WTC11 (cell line): Measurements from ENCODE around the gene PAX8. TPM values are rescaled to one million over a fixed set of nuclear protein-coding genes. Genes with fewer than 3 reads are reported as not detected.

ENCODE experiments used
- ATAC-seq: fragments of 200-7000 bp; cut with Tn5 transposase; 2 replicates; pipeline ENCODE4 v1.10.0; 2021; ENCODE audit warnings: mild to moderate bottlenecking, moderate library complexity
- CTCF ChIA-PET: fragments of 300-600 bp; sonication (Branson Sonifier 250); formaldehyde crosslinking; loops from one replicate; lab custom pipeline; 2021; ENCODE audit warnings: antibody characterized with exemption; lab: Charles Lee
- POLR2A ChIA-PET: fragments of 350-600 bp; sonication (Branson Sonifier 250); formaldehyde crosslinking; loops from one replicate; lab custom pipeline; 2021; ENCODE audit warnings: antibody characterized with exemption; lab: Charles Lee
- DNase-seq: peaks from one replicate; pipeline ENCODE4 v3.0.0; 2021; ENCODE audit warnings: low spot score
- H3K27ac Mint-ChIP-seq: 2 replicates; pipeline ENCODE4 v1.8.0; 2021; ENCODE audit warnings: mixed read lengths
- H3K27me3 Mint-ChIP-seq: 2 replicates; pipeline ENCODE4 v1.8.0; 2021; ENCODE audit warnings: low read depth, mild to moderate bottlenecking, moderate library complexity, mixed read lengths
- H3K36me3 Mint-ChIP-seq: 2 replicates; pipeline ENCODE4 v1.8.0; 2021; ENCODE audit warnings: mixed read lengths
- H3K4me1 Mint-ChIP-seq: 2 replicates; pipeline ENCODE4 v1.8.0; 2022; ENCODE audit warnings: mixed read lengths
- H3K4me3 Mint-ChIP-seq: 2 replicates; pipeline ENCODE4 v1.8.0; 2021; ENCODE audit warnings: mild to moderate bottlenecking, moderate library complexity, mixed read lengths
- H3K9me3 Mint-ChIP-seq: 2 replicates; pipeline ENCODE4 v1.8.0; 2021; ENCODE audit warnings: mixed read lengths
- ATF1 ChIP-seq: sonication (generic); formaldehyde crosslinking; IDR thresholded peaks from 2 replicates; pipeline ENCODE4 v1.8.1; 2023; ENCODE audit warnings: mild to moderate bottlenecking, moderate library complexity, missing genetic modification reagents
- CREB1 ChIP-seq: sonication (generic); formaldehyde crosslinking; IDR thresholded peaks from 2 replicates; pipeline ENCODE4 v1.8.0; 2023; ENCODE audit warnings: mild to moderate bottlenecking, missing genetic modification reagents
- CREM ChIP-seq: sonication (generic); formaldehyde crosslinking; IDR thresholded peaks from 2 replicates; pipeline ENCODE4 v1.8.1; 2022; ENCODE audit warnings: mild to moderate bottlenecking, missing genetic modification reagents, moderate library complexity
- EMX1 ChIP-seq: fragments of 250-450 bp; sonication (Bioruptor Pico); IDR thresholded peaks from 2 replicates; pipeline ENCODE4 v1.8.0; 2021; ENCODE audit warnings: mild to moderate bottlenecking
- GABPB1 ChIP-seq: sonication (generic); formaldehyde crosslinking; IDR thresholded peaks from 2 replicates; pipeline ENCODE4 v1.8.1; 2023; ENCODE audit warnings: mild to moderate bottlenecking, missing genetic modification reagents
- HMGA2 ChIP-seq: fragments of 250-450 bp; sonication (Bioruptor Pico); IDR thresholded peaks from 2 replicates; pipeline ENCODE4 v1.4.0; 2021; ENCODE audit warnings: mild to moderate bottlenecking, moderate library complexity
- NR3C1 ChIP-seq: sonication (generic); formaldehyde crosslinking; conservative IDR thresholded peaks from 2 replicates; pipeline ENCODE4 v1.8.1; 2023; ENCODE audit warnings: low read depth, mild to moderate bottlenecking, missing genetic modification reagents
- OVOL2 ChIP-seq: fragments of 250-450 bp; sonication (Bioruptor Pico); IDR thresholded peaks from 2 replicates; pipeline ENCODE4 v1.9.0; 2021; ENCODE audit warnings: mild to moderate bottlenecking, borderline replicate concordance
- SMAD3 ChIP-seq: sonication (generic); formaldehyde crosslinking; IDR thresholded peaks from 2 replicates; pipeline ENCODE4 v1.8.0; 2022; ENCODE audit warnings: missing genetic modification reagents, mild to moderate bottlenecking, borderline replicate concordance
- TEAD4 ChIP-seq: sonication (generic); formaldehyde crosslinking; IDR thresholded peaks from 2 replicates; pipeline ENCODE4 v1.8.0; 2022; ENCODE audit warnings: mild to moderate bottlenecking, missing genetic modification reagents
- ZNF232 ChIP-seq: sonication (generic); formaldehyde crosslinking; IDR thresholded peaks from 2 replicates; pipeline ENCODE4 v1.8.0; 2022; ENCODE audit warnings: mild to moderate bottlenecking, missing genetic modification reagents
- ZNF416 ChIP-seq: fragments of 250-450 bp; sonication (Bioruptor Pico); IDR thresholded peaks from 2 replicates; pipeline ENCODE4 v1.9.0; 2021; ENCODE audit warnings: mild to moderate bottlenecking, inconsistent platforms
- total RNA-seq: library from RNA; stranded (reverse); gene quantifications from 3 replicates; pipeline ENCODE4 v1.2.3, GENCODE V29; 2021
- TF ChIP-seq, protein P1 (sequence below): fragments of 200-600 bp; IDR thresholded peaks from 2 replicates; pipeline ENCODE4 v1.8.0; 2022; ENCODE audit warnings: antibody characterized with exemption
- TF ChIP-seq, protein P2 (sequence below): sonication (generic); formaldehyde crosslinking; IDR thresholded peaks from 2 replicates; pipeline ENCODE4 v1.8.1; 2023; ENCODE audit warnings: mild to moderate bottlenecking, missing genetic modification reagents, moderate library complexity
- TF ChIP-seq, protein P3 (sequence below): sonication (generic); formaldehyde crosslinking; conservative IDR thresholded peaks from 2 replicates; pipeline ENCODE4 v1.8.1; 2023; ENCODE audit warnings: mild to moderate bottlenecking, low read depth, missing genetic modification reagents, moderate library complexity
- TF ChIP-seq, protein P4 (sequence below): sonication (generic); formaldehyde crosslinking; IDR thresholded peaks from 2 replicates; pipeline ENCODE4 v1.8.0; 2023; ENCODE audit warnings: missing genetic modification reagents, mild to moderate bottlenecking, borderline replicate concordance
- TF ChIP-seq, protein P5 (sequence below): sonication (generic); formaldehyde crosslinking; IDR thresholded peaks from 2 replicates; pipeline ENCODE4 v1.8.1; 2023; ENCODE audit warnings: mild to moderate bottlenecking, missing genetic modification reagents, borderline replicate concordance

The PAX8 gene
- total RNA-seq, 1 experiment from 2014 or later, result 0.35 TPM

DNA sequence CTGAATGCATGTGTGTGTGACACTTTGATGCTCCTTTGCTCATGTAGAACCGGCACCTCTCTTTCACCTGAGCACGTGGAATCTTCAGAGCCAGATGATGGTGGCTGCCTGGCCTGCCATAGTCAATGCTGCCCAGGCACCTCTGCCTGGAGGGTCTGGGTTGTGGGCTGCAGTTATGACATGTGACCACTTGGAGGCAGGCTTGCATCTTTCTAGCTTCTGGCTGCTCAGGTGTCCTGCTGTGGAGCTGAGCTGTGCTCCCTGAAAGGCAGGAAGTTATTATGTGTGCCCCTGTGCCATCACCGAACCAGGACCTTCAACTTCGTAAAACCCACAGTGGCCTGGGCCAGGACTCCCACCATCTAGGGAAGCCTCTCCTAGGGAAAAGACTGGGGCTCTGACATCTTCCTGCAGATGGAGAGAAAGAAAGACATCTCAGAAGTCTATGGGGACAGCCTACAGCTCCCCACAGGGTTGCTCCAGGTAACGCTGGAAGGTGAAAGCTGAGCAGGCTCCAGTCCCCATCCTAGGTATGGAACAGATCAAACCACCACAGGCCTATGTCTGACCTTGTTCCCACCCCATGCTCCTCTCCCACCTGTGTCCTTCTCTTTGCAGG, 74.7 kb downstream of the PAX8 start (continued):
- TF ChIP-seq, protein P1, sequence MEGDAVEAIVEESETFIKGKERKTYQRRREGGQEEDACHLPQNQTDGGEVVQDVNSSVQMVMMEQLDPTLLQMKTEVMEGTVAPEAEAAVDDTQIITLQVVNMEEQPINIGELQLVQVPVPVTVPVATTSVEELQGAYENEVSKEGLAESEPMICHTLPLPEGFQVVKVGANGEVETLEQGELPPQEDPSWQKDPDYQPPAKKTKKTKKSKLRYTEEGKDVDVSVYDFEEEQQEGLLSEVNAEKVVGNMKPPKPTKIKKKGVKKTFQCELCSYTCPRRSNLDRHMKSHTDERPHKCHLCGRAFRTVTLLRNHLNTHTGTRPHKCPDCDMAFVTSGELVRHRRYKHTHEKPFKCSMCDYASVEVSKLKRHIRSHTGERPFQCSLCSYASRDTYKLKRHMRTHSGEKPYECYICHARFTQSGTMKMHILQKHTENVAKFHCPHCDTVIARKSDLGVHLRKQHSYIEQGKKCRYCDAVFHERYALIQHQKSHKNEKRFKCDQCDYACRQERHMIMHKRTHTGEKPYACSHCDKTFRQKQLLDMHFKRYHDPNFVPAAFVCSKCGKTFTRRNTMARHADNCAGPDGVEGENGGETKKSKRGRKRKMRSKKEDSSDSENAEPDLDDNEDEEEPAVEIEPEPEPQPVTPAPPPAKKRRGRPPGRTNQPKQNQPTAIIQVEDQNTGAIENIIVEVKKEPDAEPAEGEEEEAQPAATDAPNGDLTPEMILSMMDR, result peak; percentile 66
- TF ChIP-seq EMX1 (no peak), ATF1 (CRISPR knock-in tag) (no peak), TEAD4 (no peak), ZNF416 (CRISPR knock-in tag) (peak; percentile 75; the same call in 1 of the 2 replicates), NR3C1 (CRISPR knock-in tag) (no peak)
- TF ChIP-seq, protein P2, sequence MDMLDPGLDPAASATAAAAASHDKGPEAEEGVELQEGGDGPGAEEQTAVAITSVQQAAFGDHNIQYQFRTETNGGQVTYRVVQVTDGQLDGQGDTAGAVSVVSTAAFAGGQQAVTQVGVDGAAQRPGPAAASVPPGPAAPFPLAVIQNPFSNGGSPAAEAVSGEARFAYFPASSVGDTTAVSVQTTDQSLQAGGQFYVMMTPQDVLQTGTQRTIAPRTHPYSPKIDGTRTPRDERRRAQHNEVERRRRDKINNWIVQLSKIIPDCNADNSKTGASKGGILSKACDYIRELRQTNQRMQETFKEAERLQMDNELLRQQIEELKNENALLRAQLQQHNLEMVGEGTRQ (CRISPR knock-in tag), result 0 out of 2 replicates have a peak, but pooled peaks have one; percentile 51

DNA sequence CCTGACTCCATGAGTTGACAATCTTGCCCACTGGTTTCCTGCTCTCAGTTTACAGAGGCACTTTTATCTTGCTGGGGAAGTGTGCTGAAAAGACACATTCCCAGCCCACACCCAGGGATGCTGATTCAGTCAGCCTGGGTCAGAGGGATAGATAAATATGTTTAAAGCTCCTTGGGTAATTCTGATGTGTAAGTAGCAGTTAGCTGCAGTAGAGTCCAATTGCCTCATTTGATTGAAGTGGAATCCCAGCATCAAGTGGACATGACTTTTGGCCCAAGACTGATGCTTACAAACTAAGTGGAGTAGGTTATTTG, 75.5 kb downstream of the PAX8 start:
- H3K27ac Mint-ChIP-seq, result no peak overlapping the region
- no peaks in the 10 kb centered on the region for H3K36me3 Mint-ChIP-seq
- TF ChIP-seq NR3C1 (CRISPR knock-in tag) (no peak), CREB1 (CRISPR knock-in tag) (no peak)
- TF ChIP-seq, all 79 proteins: peak for 0
- CTCF ChIA-PET, result interaction anchor here (0.6 to 7.9 kb wide), 10 partner anchors 11 to 197 kb away, joined by 3 to 155 read pairs (median 16); partner anchors contain the start of gene PAX8
- POLR2A ChIA-PET, result no interaction called here
- Mint-ChIP-seq H3K27me3 (peaks cover 7% of the 10 kb centered on the region), H3K9me3 (no peaks in the 10 kb centered on the region), H3K4me3 (no peak overlapping the region), H3K4me1 (peaks cover 6% of the 10 kb centered on the region; the same call in 1 of the 2 replicates)
- ATAC-seq (no peak), DNase-seq (no peak)

DNA sequence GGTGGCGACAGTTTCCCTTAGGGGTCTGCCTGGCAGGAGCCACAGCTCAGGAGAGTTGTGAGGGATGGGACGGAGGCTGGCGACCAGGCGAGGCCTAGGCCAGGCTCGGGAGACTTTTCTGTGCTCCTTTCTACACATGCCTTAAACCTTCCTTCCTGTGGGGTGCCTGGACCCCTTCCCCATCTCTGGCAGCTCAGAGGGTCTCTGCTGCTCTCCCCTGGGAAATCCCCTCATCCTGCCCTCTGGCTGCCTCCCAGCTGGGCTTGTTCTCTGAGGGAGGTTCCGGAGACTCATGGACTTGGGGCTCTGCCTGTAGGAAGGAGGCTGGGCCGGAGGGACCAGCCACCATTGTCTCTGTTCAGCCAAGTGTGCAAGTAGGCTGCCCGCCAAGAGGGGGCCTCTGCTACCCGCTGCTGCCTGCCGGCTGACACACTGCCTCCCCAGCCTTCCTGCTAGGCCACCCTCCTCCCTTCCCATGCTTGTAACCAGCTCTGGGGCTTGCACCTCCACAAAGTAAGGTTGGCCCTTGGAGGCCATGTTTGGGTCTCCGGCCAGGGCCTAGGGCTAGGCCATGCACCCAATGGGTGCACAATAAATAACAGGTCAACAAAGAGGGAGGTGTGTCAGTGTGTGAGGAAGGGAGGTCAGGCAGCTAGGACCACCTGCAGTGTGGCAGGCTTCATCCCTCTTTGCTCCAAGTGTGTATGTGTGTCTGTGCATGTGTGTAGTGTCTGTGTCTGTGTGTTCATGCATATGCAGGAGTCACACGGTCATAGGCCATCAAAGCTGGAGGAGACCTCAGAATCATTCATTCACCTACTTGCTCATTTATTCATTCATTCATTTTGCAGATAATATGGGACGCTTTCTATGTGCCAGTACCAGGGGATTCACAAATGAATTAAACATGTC, 76.2 kb downstream of the PAX8 start:
- Mint-ChIP-seq H3K27ac (no peak overlapping the region), H3K36me3 (no peaks in the 10 kb centered on the region), H3K27me3 (peaks cover 12% of the 10 kb centered on the region), H3K4me3 (no peak overlapping the region), H3K4me1 (peaks cover 6% of the 10 kb centered on the region; the same call in 1 of the 2 replicates), H3K9me3 (no peaks in the 10 kb centered on the region)
- ChIA-PET CTCF (interaction anchor here (0.7 to 7.9 kb wide), 9 partner anchors 11 to 168 kb away, joined by 3 to 155 read pairs (median 18); partner anchors contain the start of gene PAX8), POLR2A (no interaction called here)
- DNase-seq (peak; percentile 30), ATAC-seq (0 out of 2 replicates have a peak, but pooled peaks have one; percentile 3)
- TF ChIP-seq HMGA2 (CRISPR knock-in tag) (no peak), OVOL2 (CRISPR knock-in tag) (no peak), CREM (CRISPR knock-in tag) (no peak), GABPB1 (no peak), ZNF416 (CRISPR knock-in tag) (no peak), SMAD3 (CRISPR knock-in tag) (no peak), ATF1 (CRISPR knock-in tag) (no peak), EMX1 (no peak), ZNF232 (CRISPR knock-in tag) (no peak)
- TF ChIP-seq, protein P3, sequence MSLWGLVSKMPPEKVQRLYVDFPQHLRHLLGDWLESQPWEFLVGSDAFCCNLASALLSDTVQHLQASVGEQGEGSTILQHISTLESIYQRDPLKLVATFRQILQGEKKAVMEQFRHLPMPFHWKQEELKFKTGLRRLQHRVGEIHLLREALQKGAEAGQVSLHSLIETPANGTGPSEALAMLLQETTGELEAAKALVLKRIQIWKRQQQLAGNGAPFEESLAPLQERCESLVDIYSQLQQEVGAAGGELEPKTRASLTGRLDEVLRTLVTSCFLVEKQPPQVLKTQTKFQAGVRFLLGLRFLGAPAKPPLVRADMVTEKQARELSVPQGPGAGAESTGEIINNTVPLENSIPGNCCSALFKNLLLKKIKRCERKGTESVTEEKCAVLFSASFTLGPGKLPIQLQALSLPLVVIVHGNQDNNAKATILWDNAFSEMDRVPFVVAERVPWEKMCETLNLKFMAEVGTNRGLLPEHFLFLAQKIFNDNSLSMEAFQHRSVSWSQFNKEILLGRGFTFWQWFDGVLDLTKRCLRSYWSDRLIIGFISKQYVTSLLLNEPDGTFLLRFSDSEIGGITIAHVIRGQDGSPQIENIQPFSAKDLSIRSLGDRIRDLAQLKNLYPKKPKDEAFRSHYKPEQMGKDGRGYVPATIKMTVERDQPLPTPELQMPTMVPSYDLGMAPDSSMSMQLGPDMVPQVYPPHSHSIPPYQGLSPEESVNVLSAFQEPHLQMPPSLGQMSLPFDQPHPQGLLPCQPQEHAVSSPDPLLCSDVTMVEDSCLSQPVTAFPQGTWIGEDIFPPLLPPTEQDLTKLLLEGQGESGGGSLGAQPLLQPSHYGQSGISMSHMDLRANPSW (CRISPR knock-in tag), result no peak
- TF ChIP-seq, protein P4, sequence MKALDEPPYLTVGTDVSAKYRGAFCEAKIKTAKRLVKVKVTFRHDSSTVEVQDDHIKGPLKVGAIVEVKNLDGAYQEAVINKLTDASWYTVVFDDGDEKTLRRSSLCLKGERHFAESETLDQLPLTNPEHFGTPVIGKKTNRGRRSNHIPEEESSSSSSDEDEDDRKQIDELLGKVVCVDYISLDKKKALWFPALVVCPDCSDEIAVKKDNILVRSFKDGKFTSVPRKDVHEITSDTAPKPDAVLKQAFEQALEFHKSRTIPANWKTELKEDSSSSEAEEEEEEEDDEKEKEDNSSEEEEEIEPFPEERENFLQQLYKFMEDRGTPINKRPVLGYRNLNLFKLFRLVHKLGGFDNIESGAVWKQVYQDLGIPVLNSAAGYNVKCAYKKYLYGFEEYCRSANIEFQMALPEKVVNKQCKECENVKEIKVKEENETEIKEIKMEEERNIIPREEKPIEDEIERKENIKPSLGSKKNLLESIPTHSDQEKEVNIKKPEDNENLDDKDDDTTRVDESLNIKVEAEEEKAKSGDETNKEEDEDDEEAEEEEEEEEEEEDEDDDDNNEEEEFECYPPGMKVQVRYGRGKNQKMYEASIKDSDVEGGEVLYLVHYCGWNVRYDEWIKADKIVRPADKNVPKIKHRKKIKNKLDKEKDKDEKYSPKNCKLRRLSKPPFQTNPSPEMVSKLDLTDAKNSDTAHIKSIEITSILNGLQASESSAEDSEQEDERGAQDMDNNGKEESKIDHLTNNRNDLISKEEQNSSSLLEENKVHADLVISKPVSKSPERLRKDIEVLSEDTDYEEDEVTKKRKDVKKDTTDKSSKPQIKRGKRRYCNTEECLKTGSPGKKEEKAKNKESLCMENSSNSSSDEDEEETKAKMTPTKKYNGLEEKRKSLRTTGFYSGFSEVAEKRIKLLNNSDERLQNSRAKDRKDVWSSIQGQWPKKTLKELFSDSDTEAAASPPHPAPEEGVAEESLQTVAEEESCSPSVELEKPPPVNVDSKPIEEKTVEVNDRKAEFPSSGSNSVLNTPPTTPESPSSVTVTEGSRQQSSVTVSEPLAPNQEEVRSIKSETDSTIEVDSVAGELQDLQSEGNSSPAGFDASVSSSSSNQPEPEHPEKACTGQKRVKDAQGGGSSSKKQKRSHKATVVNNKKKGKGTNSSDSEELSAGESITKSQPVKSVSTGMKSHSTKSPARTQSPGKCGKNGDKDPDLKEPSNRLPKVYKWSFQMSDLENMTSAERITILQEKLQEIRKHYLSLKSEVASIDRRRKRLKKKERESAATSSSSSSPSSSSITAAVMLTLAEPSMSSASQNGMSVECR (CRISPR knock-in tag), result no peak
- TF ChIP-seq, protein P5, sequence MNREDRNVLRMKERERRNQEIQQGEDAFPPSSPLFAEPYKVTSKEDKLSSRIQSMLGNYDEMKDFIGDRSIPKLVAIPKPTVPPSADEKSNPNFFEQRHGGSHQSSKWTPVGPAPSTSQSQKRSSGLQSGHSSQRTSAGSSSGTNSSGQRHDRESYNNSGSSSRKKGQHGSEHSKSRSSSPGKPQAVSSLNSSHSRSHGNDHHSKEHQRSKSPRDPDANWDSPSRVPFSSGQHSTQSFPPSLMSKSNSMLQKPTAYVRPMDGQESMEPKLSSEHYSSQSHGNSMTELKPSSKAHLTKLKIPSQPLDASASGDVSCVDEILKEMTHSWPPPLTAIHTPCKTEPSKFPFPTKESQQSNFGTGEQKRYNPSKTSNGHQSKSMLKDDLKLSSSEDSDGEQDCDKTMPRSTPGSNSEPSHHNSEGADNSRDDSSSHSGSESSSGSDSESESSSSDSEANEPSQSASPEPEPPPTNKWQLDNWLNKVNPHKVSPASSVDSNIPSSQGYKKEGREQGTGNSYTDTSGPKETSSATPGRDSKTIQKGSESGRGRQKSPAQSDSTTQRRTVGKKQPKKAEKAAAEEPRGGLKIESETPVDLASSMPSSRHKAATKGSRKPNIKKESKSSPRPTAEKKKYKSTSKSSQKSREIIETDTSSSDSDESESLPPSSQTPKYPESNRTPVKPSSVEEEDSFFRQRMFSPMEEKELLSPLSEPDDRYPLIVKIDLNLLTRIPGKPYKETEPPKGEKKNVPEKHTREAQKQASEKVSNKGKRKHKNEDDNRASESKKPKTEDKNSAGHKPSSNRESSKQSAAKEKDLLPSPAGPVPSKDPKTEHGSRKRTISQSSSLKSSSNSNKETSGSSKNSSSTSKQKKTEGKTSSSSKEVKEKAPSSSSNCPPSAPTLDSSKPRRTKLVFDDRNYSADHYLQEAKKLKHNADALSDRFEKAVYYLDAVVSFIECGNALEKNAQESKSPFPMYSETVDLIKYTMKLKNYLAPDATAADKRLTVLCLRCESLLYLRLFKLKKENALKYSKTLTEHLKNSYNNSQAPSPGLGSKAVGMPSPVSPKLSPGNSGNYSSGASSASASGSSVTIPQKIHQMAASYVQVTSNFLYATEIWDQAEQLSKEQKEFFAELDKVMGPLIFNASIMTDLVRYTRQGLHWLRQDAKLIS (CRISPR knock-in tag), result no peak
